ENCODE results near the gene RHEBL1.

RHEBL1 gene

GRCh38 chr12:49039421-49040363 is 30.1 kb downstream of the RHEBL1 start:
- intact Hi-C loops (cut with DNase I): no loop called here
- DNase-seq: peak in 3 of 10 donors; percentile 46 to 74 (median 67)

GRCh38 chr12:49038291-49038955 is 31.4 kb downstream of the RHEBL1 start:
- intact Hi-C loops (cut with DNase I): no loop called here
- peak in 2 of 10 donors; percentile 66 to 78 for DNase-seq

GRCh38 chr12:49037947-49038237 is 31.9 kb downstream of the RHEBL1 start:
- no peak for DNase-seq
- intact Hi-C loops (cut with DNase I): no loop called here

- intact Hi-C loops (cut with DNase I): no loop called here
- peak in 2 of 10 donors; percentile 59 to 75 for DNase-seq
Observed at GRCh38 chr12:49037111-49037946, 32.5 kb downstream of the RHEBL1 start.

GRCh38 chr12:49036029-49036428 is 33.8 kb downstream of the RHEBL1 start:
- intact Hi-C loops (cut with DNase I): no loop called here
- no peak for DNase-seq

- DNase-seq: no peak
Observed at GRCh38 chr12:49034286-49034622, 35.5 kb downstream of the RHEBL1 start.

GRCh38 chr12:49033611-49034285 is 36.0 kb downstream of the RHEBL1 start:
- intact Hi-C loops (cut with DNase I): no loop called here
- DNase-seq: peak in 9 of 10 donors; percentile 40 to 94 (median 65)

More at GRCh38 chr12:49034286-49034622, 35.5 kb downstream of the RHEBL1 start:
- intact Hi-C loops (cut with DNase I): no loop called here

GRCh38 chr12:49032679-49033447 is 36.9 kb downstream of the RHEBL1 start:
- intact Hi-C loops (cut with DNase I): no loop called here
- peak in 1 of 10 donors; percentile 54 for DNase-seq

- intact Hi-C loops (cut with DNase I): no loop called here
- DNase-seq: peak in 1 of 10 donors; percentile 32
Observed at GRCh38 chr12:49032276-49032675, 37.5 kb downstream of the RHEBL1 start.

GRCh38 chr12:49031573-49032161 is 38.1 kb downstream of the RHEBL1 start:
- peak in 1 of 10 donors; percentile 57 for DNase-seq
- intact Hi-C loops (cut with DNase I): no loop called here

GRCh38 chr12:49030714-49031572 is 38.8 kb downstream of the RHEBL1 start:
- intact Hi-C loops (cut with DNase I): no loop called here
- DNase-seq: peak in 1 of 10 donors; percentile 61

- no peak for DNase-seq
- intact Hi-C loops (cut with DNase I): no loop called here
Observed at GRCh38 chr12:49030119-49030518, 39.7 kb downstream of the RHEBL1 start.

- DNase-seq: peak in 1 of 10 donors; percentile 16
- intact Hi-C loops (cut with DNase I): no loop called here
Observed at GRCh38 chr12:49028666-49029275, 41.0 kb downstream of the RHEBL1 start.

- peak in 1 of 10 donors; percentile 52 for DNase-seq
- intact Hi-C loops (cut with DNase I): no loop called here
Observed at GRCh38 chr12:49027846-49028555, 41.8 kb downstream of the RHEBL1 start.

- intact Hi-C loops (cut with DNase I): no loop called here
- DNase-seq: no peak
Observed at GRCh38 chr12:49026678-49027480, 42.9 kb downstream of the RHEBL1 start.

GRCh38 chr12:49026101-49026500 is 43.7 kb downstream of the RHEBL1 start:
- peak in 1 of 10 donors; percentile 21 for DNase-seq
- intact Hi-C loops (cut with DNase I): no loop called here

Data from posterior cingulate gyrus (tissue), 11 donors.